Measurements from ENCODE around the gene MSL3B.
"Not testable (repeated sequence)": the region's sequence is repeated elsewhere in the genome, so short reads cannot be mapped to it uniquely, and the experiment has no call there.

Gene MSL3B

DNA sequence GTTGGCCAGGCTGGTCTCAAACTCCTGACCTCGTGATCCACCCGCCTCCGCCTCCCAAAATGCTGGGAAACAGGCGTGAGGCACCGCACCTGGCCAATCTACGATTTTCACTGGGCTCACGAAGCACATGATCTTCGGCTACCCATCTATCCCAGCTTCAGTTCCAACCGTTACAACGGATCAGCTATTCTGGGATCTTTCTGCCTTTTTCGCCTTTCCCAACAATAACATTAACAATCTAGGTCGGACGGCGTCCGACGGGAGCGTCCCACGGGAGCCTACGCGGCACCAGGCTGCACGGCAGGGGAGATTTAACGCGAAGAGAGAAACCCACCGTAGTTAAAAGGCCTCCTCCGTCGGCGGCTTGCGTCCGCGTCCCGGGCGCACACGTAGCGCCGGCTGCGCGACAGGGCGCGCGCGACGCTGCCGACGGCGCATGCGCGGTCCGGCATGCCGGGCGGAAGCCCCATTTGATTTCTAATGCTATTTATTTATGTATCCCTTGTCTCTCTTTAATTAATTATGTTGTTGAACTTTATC is at the start of gene MSL3B:
Gene MSL3B, minus strand, starts transcription at position 394 of the 540 bp plus-strand sequence.
- peak; percentile 26 for DNase-seq

GRCh38 chr2:233917116-233917515 is 48.9 kb upstream of the MSL3B start, which contains the start of gene TRPM8:
Gene TRPM8, plus strand, starts transcription at chr2:233917373. Its CDS starts 9,165 bp downstream, at chr2:233926538.
- no peak for DNase-seq

DNA sequence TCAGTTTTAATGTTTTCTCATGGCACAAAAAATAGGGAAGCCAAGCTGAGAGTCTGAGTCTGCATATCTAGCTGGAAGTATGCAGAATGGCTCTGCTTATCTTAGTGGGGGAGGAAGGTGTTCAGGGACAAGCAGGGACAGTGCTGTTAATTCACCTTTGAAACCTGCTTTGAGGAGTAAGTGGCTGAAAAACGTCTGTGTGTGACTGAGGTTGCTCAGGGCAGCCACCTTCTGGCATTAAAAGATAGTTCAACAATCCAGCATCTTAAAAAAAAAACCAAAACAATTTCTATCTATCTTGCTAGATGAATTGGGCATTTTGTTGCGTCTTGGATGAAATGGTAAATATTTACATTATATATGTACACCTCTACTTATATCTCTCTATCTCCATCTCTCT is 46.9 kb upstream of the MSL3B start:
- no peak for DNase-seq

DNA sequence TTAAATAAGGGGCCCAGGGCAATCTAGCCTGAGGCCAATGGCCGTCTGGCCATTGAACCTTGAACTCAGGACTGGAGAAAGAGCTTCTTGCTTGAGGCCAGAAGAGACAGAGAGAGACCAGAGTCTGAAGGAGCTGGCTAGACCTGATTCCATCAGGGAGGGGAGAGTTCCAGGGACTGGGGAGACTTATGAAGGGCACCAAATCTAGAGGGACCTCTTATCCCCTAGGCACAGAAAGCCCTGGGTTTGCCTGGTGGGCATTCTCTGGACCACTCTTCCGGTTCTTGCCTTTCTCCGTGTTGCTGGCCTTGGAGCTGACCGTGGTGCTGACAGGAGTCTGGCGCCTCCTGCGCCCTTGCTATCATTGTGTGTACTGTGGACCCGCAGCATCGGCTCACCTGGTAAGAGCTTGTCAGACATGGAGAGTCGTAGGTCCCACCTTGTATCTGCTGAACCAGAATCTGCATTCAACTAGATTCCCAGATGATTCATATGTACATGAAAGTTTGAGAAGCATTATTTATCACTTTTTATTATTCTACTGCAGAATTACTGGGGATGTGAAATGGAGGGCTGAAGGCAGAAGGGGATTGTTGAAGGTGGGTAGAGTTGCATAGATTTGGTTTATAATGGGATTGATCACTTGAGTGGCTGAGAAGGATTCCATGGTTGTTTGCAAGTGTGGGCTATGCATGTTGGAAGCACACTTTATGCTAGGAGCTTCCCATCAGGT is 44.7 kb upstream of the MSL3B start:
- DNase-seq, result peak; percentile 74

GRCh38 chr2:233907627-233908026 is 39.4 kb upstream of the MSL3B start:
- no peak for DNase-seq

- DNase-seq, result no peak
Observed at GRCh38 chr2:233905945-233906344, 37.8 kb upstream of the MSL3B start.

- DNase-seq, result no peak
Observed at GRCh38 chr2:233901884-233902283, 33.7 kb upstream of the MSL3B start.

GRCh38 chr2:233901367-233901766 is 33.2 kb upstream of the MSL3B start:
- no peak for DNase-seq

- DNase-seq, result not testable (repeated sequence)
Observed at GRCh38 chr2:233896253-233896652, 28.1 kb upstream of the MSL3B start.

DNA sequence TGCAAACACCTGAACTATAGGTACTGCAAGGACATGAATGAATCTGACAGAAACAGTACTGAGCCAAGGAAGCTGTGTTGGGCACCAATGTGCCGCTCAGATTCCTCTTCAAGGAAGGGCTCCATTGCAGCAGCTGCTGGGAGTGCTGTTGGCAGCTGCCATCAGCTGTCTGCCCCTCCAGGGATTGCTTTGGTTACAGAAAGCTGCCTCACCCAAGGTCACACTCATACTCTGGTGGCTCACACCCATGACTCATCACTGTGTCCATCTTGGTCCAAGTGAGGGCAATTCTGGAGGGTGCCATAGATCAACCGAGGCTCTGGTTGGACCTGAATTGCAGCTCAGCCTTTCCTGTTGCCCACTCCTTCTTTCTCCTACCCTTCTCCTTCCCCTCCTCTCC is 24.6 kb upstream of the MSL3B start:
- DNase-seq, result no peak

GRCh38 chr2:233882353-233882752 is 14.2 kb upstream of the MSL3B start:
- no peak for DNase-seq

- not testable (repeated sequence) for DNase-seq
Observed at GRCh38 chr2:233872125-233872524, 3.9 kb upstream of the MSL3B start.

- DNase-seq, result no peak
Observed at GRCh38 chr2:233871432-233871831, 3.2 kb upstream of the MSL3B start.

GRCh38 chr2:233866479-233866878 is 1.7 kb downstream of the MSL3B start:
- DNase-seq, result no peak

DNA sequence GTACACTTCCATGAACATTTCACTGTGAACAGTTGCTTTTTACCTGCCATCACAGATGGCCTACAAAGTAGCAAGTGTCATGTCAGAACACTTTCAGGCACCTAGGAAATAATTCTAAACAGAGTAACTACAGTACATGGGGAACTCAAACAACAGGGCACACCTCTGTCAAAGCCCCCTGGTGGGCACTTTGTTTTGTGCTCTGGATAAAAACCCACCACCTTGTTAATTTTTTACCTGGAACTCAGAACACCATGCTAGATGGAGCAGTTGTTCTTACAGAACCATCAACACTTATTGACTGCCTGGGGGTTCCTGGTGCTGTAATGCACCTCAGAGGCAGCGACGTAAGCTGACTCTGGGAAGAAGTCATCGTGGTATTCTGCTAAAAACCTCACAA is 2.3 kb downstream of the MSL3B start:
- DNase-seq, result no peak

- no peak for DNase-seq
Observed at GRCh38 chr2:233862261-233862768, 5.9 kb downstream of the MSL3B start.

DNA sequence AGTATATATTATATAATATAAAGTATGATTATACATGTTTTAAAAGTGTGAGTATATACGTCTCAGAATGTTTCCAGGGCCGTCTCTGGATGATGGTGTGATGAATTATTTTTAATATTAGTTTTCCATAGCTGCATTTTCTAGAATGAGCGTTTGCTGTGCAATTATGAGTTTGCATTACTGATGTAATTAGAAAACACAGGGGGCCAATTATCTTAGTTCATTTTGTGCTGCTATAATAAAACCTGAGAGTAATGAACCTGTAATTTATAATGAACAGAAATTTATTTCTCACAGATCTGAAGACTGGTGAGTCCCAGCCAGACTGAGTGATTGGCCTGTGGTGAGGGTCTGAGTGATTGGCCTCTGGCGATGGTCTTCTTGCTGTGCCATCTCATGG is 9.9 kb downstream of the MSL3B start:
- no peak for DNase-seq

GRCh38 chr2:233857511-233858141 is 10.6 kb downstream of the MSL3B start:
- DNase-seq, result no peak

GRCh38 chr2:233856184-233856583 is 12.0 kb downstream of the MSL3B start:
- DNase-seq, result no peak

DNA sequence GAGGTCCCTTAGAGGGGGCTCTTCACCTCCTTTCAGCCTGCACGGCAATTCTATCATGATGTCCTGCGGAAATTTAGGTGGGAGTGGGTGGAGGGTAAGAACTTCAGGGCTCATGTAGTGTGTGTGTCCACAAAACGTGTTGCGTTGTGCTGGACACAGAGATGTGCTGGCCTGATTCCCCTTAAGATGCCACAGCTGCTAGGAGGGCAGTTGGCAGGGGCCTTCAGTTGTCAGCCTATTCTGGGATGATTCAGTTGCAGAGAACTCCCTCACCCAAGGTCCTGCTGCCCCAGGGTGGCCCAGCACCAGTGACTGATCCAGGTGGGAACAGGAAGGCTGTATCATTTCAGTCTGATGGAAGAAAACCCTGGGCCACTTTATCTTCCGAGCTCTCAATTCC is 12.8 kb downstream of the MSL3B start:
- DNase-seq, result no peak

GRCh38 chr2:233854241-233854981 is 13.8 kb downstream of the MSL3B start, which contains the start of gene HJURP:
Gene HJURP, minus strand, starts transcription at chr2:233854535. Its CDS starts 35 bp downstream, at chr2:233854500.
- DNase-seq, result peak; percentile 96

- no peak for DNase-seq
Observed at GRCh38 chr2:233853883-233854240, 14.3 kb downstream of the MSL3B start.

All from renal pelvis (tissue), 1 donor.